ENCODE measurements around the gene TIPIN.
A peak's percentile ranks its signal among the peaks of the same experiment; 100 is the strongest.

The TIPIN gene

GRCh38 chr15:66390678-66391077, 34.2 kb upstream of the TIPIN start:
- peak; percentile 17 for DNase-seq (ENCODE audit: low spot score)

GRCh38 chr15:66389859-66390381, 33.4 kb upstream of the TIPIN start:
- TF ChIP-seq CTCF (IDR thresholded peaks at IDR 0.05; ENCODE audit: extremely low read depth, insufficient read depth, missing control alignments), result no peak
- DNase-seq (ENCODE audit: low spot score), result peak; percentile 26
- in situ Hi-C loops (cut with MboI; ENCODE audit: low pct_unique_long_range_greater_than_20kb, low sequenced_read_pairs, unreplicated experiment), result loop anchor here (10.0 kb wide), 1 partner anchor 105 kb away; the partner anchor contains the start of gene SNAPC5

More at GRCh38 chr15:66390678-66391077, 34.2 kb upstream of the TIPIN start:
- in situ Hi-C loops (cut with MboI; ENCODE audit: low pct_unique_long_range_greater_than_20kb, low sequenced_read_pairs, unreplicated experiment), result no loop called here
- no peak for TF ChIP-seq CTCF (IDR thresholded peaks at IDR 0.05; ENCODE audit: extremely low read depth, insufficient read depth, missing control alignments)

DNA sequence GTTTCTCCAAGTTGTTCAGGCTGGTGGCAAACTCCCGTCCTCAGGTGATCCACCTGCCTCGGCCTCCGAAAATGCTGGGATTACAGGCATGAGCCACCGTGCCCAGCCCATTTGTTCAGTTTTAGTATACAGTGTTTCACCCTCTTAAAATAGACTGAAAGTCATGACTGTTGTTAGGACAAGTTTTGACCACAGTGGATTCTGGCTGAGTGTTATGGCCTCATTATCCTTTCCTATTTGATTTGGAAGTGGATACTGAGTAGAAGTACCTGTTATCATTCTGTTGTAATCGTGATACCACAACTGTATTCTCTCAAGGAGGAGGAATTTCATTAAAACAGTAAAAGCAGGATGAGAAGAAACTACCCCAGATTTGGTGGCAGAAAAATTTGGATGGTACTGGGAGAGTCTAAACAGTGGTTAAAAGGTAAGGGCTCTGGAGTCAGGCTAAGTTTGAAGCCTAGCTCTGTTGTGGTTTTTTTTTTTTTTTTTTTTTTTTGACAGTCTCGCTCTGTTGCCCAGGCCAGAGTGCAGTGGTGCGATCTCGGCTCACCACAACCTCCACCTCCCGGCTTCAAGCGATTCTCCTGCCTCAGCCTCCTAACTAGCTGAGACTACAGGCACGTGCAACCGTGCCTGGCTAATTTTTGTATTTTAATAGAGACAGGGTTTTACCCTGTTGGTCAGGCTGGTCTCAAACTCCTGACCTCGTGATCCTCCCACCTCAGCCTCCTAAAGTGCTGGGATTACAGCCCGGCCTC, 32.8 kb upstream of the TIPIN start:
- DNase-seq (ENCODE audit: low spot score), result peak; percentile 48
- in situ Hi-C loops (cut with MboI; ENCODE audit: low pct_unique_long_range_greater_than_20kb, low sequenced_read_pairs, unreplicated experiment), result loop anchor here (10.0 kb wide), 1 partner anchor 106 kb away; the partner anchor contains the start of gene SNAPC5
- TF ChIP-seq CTCF (IDR thresholded peaks at IDR 0.05; ENCODE audit: extremely low read depth, insufficient read depth, missing control alignments), result no peak

DNA sequence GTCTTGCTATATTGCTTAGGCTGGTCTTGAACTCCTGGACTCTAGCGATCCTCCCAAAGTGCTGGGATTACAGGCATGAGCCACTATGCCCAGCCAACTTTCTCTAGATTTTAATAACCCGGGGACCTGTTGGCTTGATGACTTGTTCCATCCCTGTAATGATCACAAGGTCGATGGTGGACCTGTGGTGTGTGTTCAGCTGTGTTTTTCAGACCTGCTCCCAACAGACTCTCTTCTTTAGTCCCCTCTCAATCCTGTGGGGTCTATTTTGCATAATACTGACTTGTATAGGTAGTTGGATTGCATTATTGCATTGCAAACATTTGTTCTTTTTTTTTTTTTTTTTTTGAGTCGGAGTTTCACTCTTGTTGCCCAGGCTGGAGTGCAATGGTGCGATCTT, 32.1 kb upstream of the TIPIN start:
- TF ChIP-seq CTCF (IDR thresholded peaks at IDR 0.05; ENCODE audit: extremely low read depth, insufficient read depth, missing control alignments), result no peak
- DNase-seq (ENCODE audit: low spot score), result no peak
- in situ Hi-C loops (cut with MboI; ENCODE audit: low pct_unique_long_range_greater_than_20kb, low sequenced_read_pairs, unreplicated experiment), result loop anchor here (10.0 kb wide), 1 partner anchor 106 kb away; the partner anchor contains the start of gene SNAPC5

- TF ChIP-seq CTCF (IDR thresholded peaks at IDR 0.05; ENCODE audit: extremely low read depth, insufficient read depth, missing control alignments), result no peak
- no peak for DNase-seq (ENCODE audit: low spot score)
- in situ Hi-C loops (cut with MboI; ENCODE audit: low pct_unique_long_range_greater_than_20kb, low sequenced_read_pairs, unreplicated experiment), result loop anchor here (10.0 kb wide), 1 partner anchor 107 kb away; the partner anchor contains the start of gene SNAPC5
Measured at GRCh38 chr15:66388043-66388363, 31.5 kb upstream of the TIPIN start.

GRCh38 chr15:66387163-66388042, 30.9 kb upstream of the TIPIN start:
- DNase-seq (ENCODE audit: low spot score), result peak; percentile 53
- in situ Hi-C loops (cut with MboI; ENCODE audit: low pct_unique_long_range_greater_than_20kb, low sequenced_read_pairs, unreplicated experiment), result loop anchor here (10.0 kb wide), 1 partner anchor 107 kb away; the partner anchor contains the start of gene SNAPC5
- TF ChIP-seq CTCF (IDR thresholded peaks at IDR 0.05; ENCODE audit: extremely low read depth, insufficient read depth, missing control alignments), result peak; percentile 49

Data from GM13977 (cell line).